ENCODE results near the gene NSUN2.

GRCh38 chr5:6584101-6584645 is 48.7 kb downstream of the NSUN2 start:
- no peak for TF ChIP-seq POLR2AphosphoS5 (IDR thresholded peaks at IDR 0.05)
- TF ChIP-seq, protein P1, sequence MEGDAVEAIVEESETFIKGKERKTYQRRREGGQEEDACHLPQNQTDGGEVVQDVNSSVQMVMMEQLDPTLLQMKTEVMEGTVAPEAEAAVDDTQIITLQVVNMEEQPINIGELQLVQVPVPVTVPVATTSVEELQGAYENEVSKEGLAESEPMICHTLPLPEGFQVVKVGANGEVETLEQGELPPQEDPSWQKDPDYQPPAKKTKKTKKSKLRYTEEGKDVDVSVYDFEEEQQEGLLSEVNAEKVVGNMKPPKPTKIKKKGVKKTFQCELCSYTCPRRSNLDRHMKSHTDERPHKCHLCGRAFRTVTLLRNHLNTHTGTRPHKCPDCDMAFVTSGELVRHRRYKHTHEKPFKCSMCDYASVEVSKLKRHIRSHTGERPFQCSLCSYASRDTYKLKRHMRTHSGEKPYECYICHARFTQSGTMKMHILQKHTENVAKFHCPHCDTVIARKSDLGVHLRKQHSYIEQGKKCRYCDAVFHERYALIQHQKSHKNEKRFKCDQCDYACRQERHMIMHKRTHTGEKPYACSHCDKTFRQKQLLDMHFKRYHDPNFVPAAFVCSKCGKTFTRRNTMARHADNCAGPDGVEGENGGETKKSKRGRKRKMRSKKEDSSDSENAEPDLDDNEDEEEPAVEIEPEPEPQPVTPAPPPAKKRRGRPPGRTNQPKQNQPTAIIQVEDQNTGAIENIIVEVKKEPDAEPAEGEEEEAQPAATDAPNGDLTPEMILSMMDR (IDR thresholded peaks at IDR 0.05 in 8 of 11, conservative IDR thresholded peaks at IDR 0.05 in 3 of 11) = no peak
